ENCODE results near the gene NIPA2. TPM values are rescaled to one million over a fixed set of nuclear protein-coding genes. Genes with fewer than 3 reads are reported as not detected.
A peak's percentile ranks its signal among the peaks of the same experiment; 100 is the strongest.

NIPA2 gene
- total and polyA plus RNA-seq, 2 of the 13 experiments (the other 11 are each of a cell fraction or from before 2014, with no cell fraction given), result 29.0 to 56.2 TPM

GRCh38 chr15:22844421-22845288 lies 6.2 kb downstream of the NIPA2 start (continued):
- TF ChIP-seq SOX13 (IDR thresholded peaks at IDR 0.05) (no peak), SOX13 (CRISPR knock-in tag; conservative IDR thresholded peaks at IDR 0.05 in 1 of 2, IDR thresholded peaks at IDR 0.05 in 1 of 2) (peak in 1 of 2 experiments; percentile 40; a peak in 2 of 4 replicates), PLSCR1 (CRISPR knock-in tag; IDR thresholded peaks at IDR 0.05; ENCODE audit: borderline replicate concordance) (no peak), ZNF260 (CRISPR knock-in tag; IDR thresholded peaks at IDR 0.05; ENCODE audit: borderline replicate concordance, low read depth) (no peak), MZF1 (CRISPR knock-in tag; IDR thresholded peaks at IDR 0.05; ENCODE audit: borderline replicate concordance) (no peak), CC2D1A (CRISPR knock-in tag; IDR thresholded peaks at IDR 0.05) (no peak), SOX6 (IDR thresholded peaks at IDR 0.05) (no peak), SOX6 (CRISPR knock-in tag; IDR thresholded peaks at IDR 0.05) (peak; percentile 45), ZNF253 (CRISPR knock-in tag; IDR thresholded peaks at IDR 0.05; ENCODE audit: borderline replicate concordance) (no peak), ETV6 (CRISPR knock-in tag; conservative IDR thresholded peaks at IDR 0.05) (no peak), ZNF549 (CRISPR knock-in tag; IDR thresholded peaks at IDR 0.05) (no peak), ZFP36 (IDR thresholded peaks at IDR 0.05; ENCODE audit: borderline replicate concordance, low read depth, low read length, partially characterized antibody) (no peak), NONO (IDR thresholded peaks at IDR 0.05) (no peak), NONO (CRISPR knock-in tag; conservative IDR thresholded peaks at IDR 0.05) (no peak), FOXC1 (CRISPR knock-in tag; IDR thresholded peaks at IDR 0.05; ENCODE audit: borderline replicate concordance) (no peak), ZNF501 (CRISPR knock-in tag; IDR thresholded peaks at IDR 0.05) (peak; percentile 39; the same call in 1 of the 2 replicates), FOSL2 (CRISPR knock-in tag; IDR thresholded peaks at IDR 0.05) (0 out of 2 replicates have a peak, but pooled peaks have one; percentile 17), MBNL3 (CRISPR knock-in tag; conservative IDR thresholded peaks at IDR 0.05) (no peak), IRX3 (CRISPR knock-in tag; IDR thresholded peaks at IDR 0.05; ENCODE audit: borderline replicate concordance, low read depth) (no peak), DNMT3B (CRISPR knock-in tag; conservative IDR thresholded peaks at IDR 0.05) (no peak), HNRNPUL1 (IDR thresholded peaks at IDR 0.05; ENCODE audit: low read depth, low read length) (no peak), ZNF335 (CRISPR knock-in tag; IDR thresholded peaks at IDR 0.05) (no peak), ZNF333 (CRISPR knock-in tag; IDR thresholded peaks at IDR 0.05; ENCODE audit: borderline replicate concordance) (no peak), ZNF510 (CRISPR knock-in tag; IDR thresholded peaks at IDR 0.05; ENCODE audit: low read depth) (no peak), ZNF788 (CRISPR knock-in tag; IDR thresholded peaks at IDR 0.05; ENCODE audit: borderline replicate concordance) (no peak; the same call in 1 of the 2 replicates), NFYB (CRISPR knock-in tag; IDR thresholded peaks at IDR 0.05) (no peak), ZNF746 (CRISPR knock-in tag; IDR thresholded peaks at IDR 0.05) (no peak), SRSF4 (IDR thresholded peaks at IDR 0.05; ENCODE audit: low read depth, low read length, poor library complexity, severe bottlenecking) (no peak), MEIS2 (CRISPR knock-in tag; IDR thresholded peaks at IDR 0.05) (no peak)
